Measurements from ENCODE around the gene CYP2A13. TPM values are rescaled to one million over a fixed set of nuclear protein-coding genes. Genes with fewer than 3 reads are reported as not detected.

CYP2A13 gene
- total and polyA plus RNA-seq, 10 of the 15 experiments (the other 5 are each of a cell fraction or from before 2014, with no cell fraction given) = not detected

GRCh38 chr19:41085748-41086415 is 2.4 kb upstream of the CYP2A13 start:
- no TSS peak for BruUV-seq (replicated peaks)
- no peak overlapping the region for H3K4me2 ChIP-seq (ENCODE audit: control insufficient read depth, insufficient read depth)
- H3K4me3 ChIP-seq = no peak overlapping the region
- no peaks in the 10 kb centered on the region for H3K9me3 ChIP-seq (replicated peaks; ENCODE audit: control insufficient read depth, insufficient read depth, low read length)
- DNase-seq (ENCODE audit: low read depth, low spot score) (no peak), FAIRE-seq (no peak), ATAC-seq (no peak)
- no peaks in the 10 kb centered on the region for H3K79me2 ChIP-seq (ENCODE audit: control insufficient read depth, insufficient read depth, low read length)
- H2AFZ ChIP-seq (ENCODE audit: control insufficient read depth, low read depth, low read length) = no peak overlapping the region
- H3K36me3 ChIP-seq (ENCODE audit: control insufficient read depth in 2 of 2, insufficient read depth in 2 of 2, low read length in 1 of 2) = no peaks in the 10 kb centered on the region
- in situ Hi-C loops (cut with MboI) = no loop called here
- H3K9ac ChIP-seq (ENCODE audit: control insufficient read depth, insufficient read depth, low read length) = no peak overlapping the region
- CTCF ChIA-PET = no interaction called here
- SMC1A ChIA-PET (ENCODE audit: uncharacterized antibody, unreplicated experiment) = no interaction called here
- TF ChIP-seq FOXK2 (IDR thresholded peaks at IDR 0.05) (no peak), JUNB (IDR thresholded peaks at IDR 0.05) (no peak), MTA3 (IDR thresholded peaks at IDR 0.05; ENCODE audit: borderline replicate concordance, low read length) (no peak), STAT1 (conservative IDR thresholded peaks at IDR 0.05) (no peak), CREB1 (IDR thresholded peaks at IDR 0.05; ENCODE audit: low read depth) (no peak), BCL3 (IDR thresholded peaks at IDR 0.05; ENCODE audit: borderline replicate concordance, insufficient read depth, low read depth, low read length, poor library complexity, severe bottlenecking) (no peak), CHD4 (IDR thresholded peaks at IDR 0.05) (no peak), HDGF (IDR thresholded peaks at IDR 0.05) (no peak), POU2F2 (IDR thresholded peaks at IDR 0.05; ENCODE audit: borderline replicate concordance, low read depth, low read length) (no peak), E4F1 (IDR thresholded peaks at IDR 0.05; ENCODE audit: borderline replicate concordance, partially characterized antibody) (no peak), WRNIP1 (IDR thresholded peaks at IDR 0.05; ENCODE audit: borderline replicate concordance, low read depth, low read length) (no peak), ZBTB4 (CRISPR knock-in tag; IDR thresholded peaks at IDR 0.05) (no peak), FOS (IDR thresholded peaks at IDR 0.05; ENCODE audit: borderline replicate concordance, extremely low read depth, insufficient read length) (no peak), EP300 (IDR thresholded peaks at IDR 0.05; ENCODE audit: borderline replicate concordance in 1 of 2, control insufficient read depth in 1 of 2, low read depth in 2 of 2, low read length in 2 of 2) (no peak), EGR1 (IDR thresholded peaks at IDR 0.05; ENCODE audit: borderline replicate concordance in 1 of 2, low read depth in 2 of 2, low read length in 2 of 2) (no peak), DPF2 (IDR thresholded peaks at IDR 0.05) (no peak), SUZ12 (IDR thresholded peaks at IDR 0.05; ENCODE audit: unreplicated experiment) (no peak)
- H3K4me1 ChIP-seq (ENCODE audit: control insufficient read depth, insufficient read depth, low read length) = no peaks in the 10 kb centered on the region
- intact Hi-C loops (cut with micrococcal nuclease; ENCODE audit: unreplicated experiment) = no loop called here
- no peaks in the 10 kb centered on the region for H3K27me3 ChIP-seq (replicated peaks in 1 of 2; ENCODE audit: control insufficient read depth in 2 of 2, insufficient read depth in 2 of 2, low read length in 1 of 2)
- H3K27ac ChIP-seq (ENCODE audit: control insufficient read depth, insufficient read depth) = no peak overlapping the region
- no peaks in the 10 kb centered on the region for H4K20me1 ChIP-seq (ENCODE audit: control insufficient read depth, insufficient read depth)
- RAD21 ChIA-PET (ENCODE audit: unreplicated experiment) = no interaction called here
- POLR2A ChIA-PET = no interaction called here
- 0% methylated on average over 1 of the region's 1 CpG for WGBS (ENCODE audit: insufficient coverage, insufficient replicate concordance, low lambda C conversion rate, missing lambda C conversion rate)
